ENCODE measurements around the gene DGKD.

The DGKD gene

DNA sequence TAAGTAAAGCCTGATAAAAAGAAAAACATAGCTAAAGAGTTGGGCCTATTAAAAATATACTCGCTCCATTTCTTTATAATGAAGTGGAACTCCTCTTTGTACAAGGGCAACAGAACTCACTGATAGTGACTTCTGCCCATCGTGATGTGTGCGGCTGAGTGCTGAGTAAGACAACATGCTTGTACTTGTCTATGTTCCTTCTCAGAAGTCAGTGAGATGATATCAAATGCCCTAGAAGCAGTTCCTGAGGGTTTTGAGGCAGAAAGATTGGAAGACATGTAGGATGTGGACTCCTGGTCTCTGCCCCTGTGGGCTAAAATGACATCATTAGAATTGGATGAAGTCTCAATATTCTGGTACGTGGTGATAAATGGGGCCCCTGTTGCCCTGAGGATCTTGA is 138.5 kb downstream of the DGKD start:
- Histone ChIP-seq H3K27ac (ENCODE audit: low read length) (no peak overlapping the region), H3K9me2 (replicated peaks; ENCODE audit: insufficient read depth, low read length) (no peaks in the 10 kb centered on the region), H3K36me3 (replicated peaks; ENCODE audit: insufficient read depth, low read length) (no peaks in the 10 kb centered on the region)

GRCh38 chr2:233495503-233496496 is 141.5 kb downstream of the DGKD start:
- no peak overlapping the region for H3K27ac ChIP-seq (ENCODE audit: low read length)
- H3F3A ChIP-seq (ENCODE audit: insufficient read depth, low read length), result no peaks in the 10 kb centered on the region
- H3K9ac ChIP-seq (ENCODE audit: low read length), result no peak overlapping the region
- H3K9me2 ChIP-seq (replicated peaks; ENCODE audit: insufficient read depth, low read length), result no peaks in the 10 kb centered on the region
- 0 out of 2 replicates have a peak, but pooled peaks cover 9% of the 10 kb centered on the region for H3K4me1 ChIP-seq (ENCODE audit: low read length)
- no peaks in the 10 kb centered on the region for H3K79me2 ChIP-seq (ENCODE audit: low read length)
- H4K20me1 ChIP-seq (ENCODE audit: insufficient read depth, low read length), result no peaks in the 10 kb centered on the region
- H3K4me2 ChIP-seq (ENCODE audit: low read depth, low read length), result no peak overlapping the region
- no peak overlapping the region for H3K4me3 ChIP-seq (ENCODE audit: low read length)
- no peak for DNase-seq
- no peaks in the 10 kb centered on the region for H3K36me3 ChIP-seq (replicated peaks; ENCODE audit: insufficient read depth, low read length)
- H3K9me3 ChIP-seq (replicated peaks; ENCODE audit: insufficient read depth, low read length), result no peaks in the 10 kb centered on the region
- no peak for TF ChIP-seq CTCF (IDR thresholded peaks at IDR 0.05; ENCODE audit: low read length)
- TF ChIP-seq EZH2 (optimal IDR thresholded peaks at IDR 0.05; ENCODE audit: low read depth, low read length), result no peak
- no peak for TF ChIP-seq EZH2phosphoT487 (IDR thresholded peaks at IDR 0.05; ENCODE audit: low read length)
- H3K27me3 ChIP-seq (replicated peaks; ENCODE audit: insufficient read depth, low read length), result no peaks in the 10 kb centered on the region
- H2AFZ ChIP-seq (ENCODE audit: low read length), result no peak overlapping the region

More for the DNA sequence above, 138.5 kb downstream of the DGKD start:
- Histone ChIP-seq H2AFZ (ENCODE audit: low read length) (no peak overlapping the region), H3K9me3 (replicated peaks; ENCODE audit: insufficient read depth, low read length) (no peaks in the 10 kb centered on the region), H3K79me2 (ENCODE audit: low read length) (no peaks in the 10 kb centered on the region), H3K4me3 (ENCODE audit: low read length) (no peak overlapping the region), H3K27me3 (replicated peaks; ENCODE audit: insufficient read depth, low read length) (no peaks in the 10 kb centered on the region), H3K4me1 (ENCODE audit: low read length) (0 out of 2 replicates have a peak, but pooled peaks cover 3% of the 10 kb centered on the region), H4K20me1 (ENCODE audit: insufficient read depth, low read length) (no peaks in the 10 kb centered on the region), H3K9ac (ENCODE audit: low read length) (no peak overlapping the region), H3K4me2 (ENCODE audit: low read depth, low read length) (no peak overlapping the region), H3F3A (ENCODE audit: insufficient read depth, low read length) (no peaks in the 10 kb centered on the region)
- TF ChIP-seq CTCF (IDR thresholded peaks at IDR 0.05; ENCODE audit: low read length) (no peak), EZH2phosphoT487 (IDR thresholded peaks at IDR 0.05; ENCODE audit: low read length) (no peak)
- DNase-seq, result no peak

DNA sequence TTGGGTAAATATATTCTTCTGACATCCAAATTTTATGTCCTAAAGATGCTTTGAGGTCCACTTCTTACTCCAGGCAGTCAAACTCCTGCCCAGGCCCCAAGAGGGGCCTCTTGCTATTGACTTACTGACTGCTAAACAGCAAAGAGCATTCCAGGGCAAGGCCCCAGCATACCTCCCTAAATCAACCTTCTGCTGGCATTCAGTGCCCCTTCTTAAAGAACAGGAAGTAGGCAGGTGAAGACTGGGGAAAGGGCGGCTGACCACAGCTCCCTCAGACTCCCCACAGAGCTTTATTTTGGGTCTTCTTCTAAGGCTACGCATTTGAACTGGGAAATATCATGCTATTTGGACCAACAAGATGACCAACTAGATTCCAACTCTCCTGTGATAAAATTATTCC is 143.4 kb downstream of the DGKD start:
- Histone ChIP-seq H3K27ac (ENCODE audit: low read length) (no peak overlapping the region), H3K4me3 (ENCODE audit: low read length) (no peak overlapping the region), H3K9me2 (replicated peaks; ENCODE audit: insufficient read depth, low read length) (no peaks in the 10 kb centered on the region), H3K9ac (ENCODE audit: low read length) (no peak overlapping the region), H4K20me1 (ENCODE audit: insufficient read depth, low read length) (no peaks in the 10 kb centered on the region), H2AFZ (ENCODE audit: low read length) (no peak overlapping the region), H3F3A (ENCODE audit: insufficient read depth, low read length) (no peaks in the 10 kb centered on the region), H3K4me2 (ENCODE audit: low read depth, low read length) (no peak overlapping the region), H3K27me3 (replicated peaks; ENCODE audit: insufficient read depth, low read length) (no peaks in the 10 kb centered on the region), H3K79me2 (ENCODE audit: low read length) (no peaks in the 10 kb centered on the region), H3K36me3 (replicated peaks; ENCODE audit: insufficient read depth, low read length) (no peaks in the 10 kb centered on the region), H3K4me1 (ENCODE audit: low read length) (0 out of 2 replicates have a peak, but pooled peaks cover 9% of the 10 kb centered on the region), H3K9me3 (replicated peaks; ENCODE audit: insufficient read depth, low read length) (no peaks in the 10 kb centered on the region)
- no peak for TF ChIP-seq EZH2phosphoT487 (IDR thresholded peaks at IDR 0.05; ENCODE audit: low read length)
- no peak for TF ChIP-seq EZH2 (optimal IDR thresholded peaks at IDR 0.05; ENCODE audit: low read depth, low read length)
- no peak for TF ChIP-seq CTCF (IDR thresholded peaks at IDR 0.05; ENCODE audit: low read length)
- DNase-seq, result no peak

Data from MM.1S (cell line).